NCI-H2227 treated with DMSO at 0.1 percent for 48 hours (cell line): Measurements from ENCODE around the gene NIN.

Experiments
- DNase-seq: peaks from one replicate; lab custom pipeline; 2025; lab: John Stamatoyannopoulos, UW

Gene NIN

GRCh38 chr14:50790589-50790988 is 40.4 kb downstream of the NIN start:
- no peak for DNase-seq

- DNase-seq: no peak
These were observed 44.1 kb downstream of the NIN start for GRCh38 chr14:50786751-50787464.

DNA sequence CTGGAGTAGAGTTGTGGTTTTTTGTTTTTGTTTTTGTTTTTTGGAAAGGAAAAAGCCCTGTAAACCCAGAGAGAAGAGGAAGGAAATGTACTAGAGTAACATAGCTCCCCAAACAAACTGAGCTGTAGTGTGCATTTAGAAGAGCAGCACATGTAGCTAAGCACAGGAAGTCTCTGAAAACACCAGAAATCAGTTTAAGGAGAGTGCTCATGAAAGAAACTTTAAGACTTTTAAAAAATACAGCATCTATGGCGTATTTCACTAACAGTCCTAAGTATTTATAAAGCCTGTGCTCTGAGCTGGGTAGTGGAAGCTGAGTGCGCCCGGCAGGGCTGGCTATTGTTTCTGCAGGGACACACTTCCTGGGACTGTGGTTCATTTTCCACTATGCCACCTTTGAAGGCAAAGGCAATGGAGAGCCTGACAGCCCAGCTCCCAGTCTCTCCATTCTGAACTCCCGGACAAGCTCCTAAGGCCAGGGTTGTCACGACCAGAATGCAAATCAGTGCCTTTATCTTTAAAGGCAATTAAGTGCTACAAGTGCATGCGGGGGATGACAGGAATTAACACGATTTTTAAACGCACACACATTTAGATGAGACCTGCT is 45.4 kb downstream of the NIN start:
- no peak for DNase-seq

- no peak for DNase-seq
These were observed 46.1 kb downstream of the NIN start for GRCh38 chr14:50784683-50785456.

GRCh38 chr14:50783563-50783962 is 47.4 kb downstream of the NIN start:
- DNase-seq: peak; percentile 17

- DNase-seq: no peak
These were observed 50.6 kb downstream of the NIN start for GRCh38 chr14:50780393-50780792.

GRCh38 chr14:50778721-50779483 is 52.1 kb downstream of the NIN start:
- DNase-seq: no peak

GRCh38 chr14:50776522-50776921 is 54.4 kb downstream of the NIN start:
- no peak for DNase-seq

DNA sequence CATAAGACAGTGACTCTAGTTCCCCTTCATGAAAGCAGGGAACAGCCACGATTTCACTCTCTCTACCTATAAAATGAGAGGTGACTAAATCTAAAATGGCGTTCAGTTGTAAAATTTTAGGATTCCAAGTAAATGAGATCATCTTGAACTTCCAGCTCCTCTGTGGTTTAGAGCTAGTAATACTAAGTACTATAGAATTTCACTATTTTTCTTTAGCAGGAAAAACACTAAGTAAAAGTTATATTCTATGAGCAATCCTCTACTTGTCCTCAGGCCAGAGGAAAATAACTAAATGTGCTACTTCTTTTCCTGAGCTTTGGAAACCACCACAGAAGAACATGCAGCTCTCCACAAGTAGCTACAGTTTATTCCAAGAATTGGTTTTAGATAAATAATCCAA is 55.6 kb downstream of the NIN start:
- no peak for DNase-seq

- no peak for DNase-seq
These were observed 56.3 kb downstream of the NIN start for GRCh38 chr14:50774542-50775267.

GRCh38 chr14:50773632-50774541 is 57.1 kb downstream of the NIN start:
- DNase-seq: peak; percentile 27

GRCh38 chr14:50772412-50772811 is 58.5 kb downstream of the NIN start:
- DNase-seq: no peak

- DNase-seq: no peak
These were observed 60.4 kb downstream of the NIN start for GRCh38 chr14:50770586-50770985.

DNA sequence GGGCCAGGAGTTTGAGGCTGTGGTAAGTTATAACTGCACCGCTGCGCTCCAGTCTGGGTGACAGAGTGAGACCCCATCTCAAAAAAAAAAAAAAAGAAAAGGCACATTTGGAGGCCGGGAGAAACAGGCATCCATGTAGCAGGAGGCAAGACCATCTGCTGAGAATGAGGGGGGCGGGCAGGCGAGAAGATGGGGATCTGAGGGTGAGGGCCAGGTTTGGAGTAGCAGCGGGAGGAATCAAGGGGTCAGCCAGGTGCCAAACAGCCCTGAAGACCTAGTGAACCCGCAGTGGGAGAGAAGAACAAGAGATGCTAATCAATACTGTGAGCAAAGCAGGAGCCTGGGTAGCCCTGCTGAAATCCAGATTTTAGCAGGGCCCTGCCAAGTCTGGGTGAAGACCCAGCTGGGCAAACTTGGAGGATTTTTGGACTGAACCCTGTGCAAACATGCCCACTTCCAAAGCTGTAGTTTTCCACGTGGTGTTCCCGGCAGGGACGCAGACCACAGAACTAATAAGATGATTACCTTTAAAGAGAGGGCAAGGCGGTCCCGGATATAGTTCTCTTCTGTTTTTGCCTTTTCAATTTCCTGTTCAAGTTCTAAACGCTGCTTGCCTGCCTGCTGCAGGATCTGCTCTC is 61.0 kb downstream of the NIN start:
- DNase-seq: no peak

DNA sequence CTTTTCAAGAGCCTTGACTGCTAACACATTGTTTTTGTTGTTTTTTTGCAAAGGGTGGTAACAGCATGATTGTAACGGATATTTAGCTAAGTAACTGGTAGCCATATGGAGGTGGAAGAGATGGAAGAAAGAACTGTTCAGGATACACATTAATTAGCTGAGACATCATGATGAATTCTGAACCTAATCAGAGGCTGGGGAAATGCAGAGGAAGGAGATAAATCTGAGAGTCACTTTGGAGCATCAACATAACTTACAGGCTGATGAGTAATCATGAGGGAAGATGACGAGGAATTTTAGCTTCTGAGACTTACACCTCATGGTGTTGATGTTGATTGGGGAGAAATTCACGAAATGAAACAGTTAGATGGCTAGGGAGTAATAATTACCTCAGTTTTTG is 62.3 kb downstream of the NIN start:
- DNase-seq: no peak

DNA sequence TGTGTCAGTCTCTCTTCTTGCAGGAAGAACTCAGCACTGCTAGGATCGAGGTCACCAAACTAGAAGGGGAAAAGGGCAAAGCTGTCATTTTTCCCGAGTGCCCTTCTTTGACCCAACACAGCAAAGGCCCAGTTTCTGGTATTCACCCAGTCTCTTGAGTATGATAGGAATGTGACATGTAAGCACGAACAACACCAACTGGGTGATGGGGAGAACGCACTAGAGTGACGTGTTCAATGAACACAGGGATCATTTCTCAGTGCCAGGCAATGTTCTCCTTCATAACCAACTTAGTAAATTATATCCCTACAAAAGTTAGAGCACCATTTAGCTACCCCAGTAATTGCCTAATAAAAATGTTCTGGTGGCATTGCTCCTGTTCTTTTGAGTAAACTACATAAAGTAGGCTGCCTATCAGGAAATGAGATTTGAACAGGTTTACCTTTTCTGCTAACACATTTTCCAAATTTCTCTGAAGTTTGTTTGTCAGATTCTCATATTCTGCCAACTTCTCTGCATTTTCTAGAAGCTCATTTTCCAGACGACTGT is 64.5 kb downstream of the NIN start:
- DNase-seq: no peak

DNA sequence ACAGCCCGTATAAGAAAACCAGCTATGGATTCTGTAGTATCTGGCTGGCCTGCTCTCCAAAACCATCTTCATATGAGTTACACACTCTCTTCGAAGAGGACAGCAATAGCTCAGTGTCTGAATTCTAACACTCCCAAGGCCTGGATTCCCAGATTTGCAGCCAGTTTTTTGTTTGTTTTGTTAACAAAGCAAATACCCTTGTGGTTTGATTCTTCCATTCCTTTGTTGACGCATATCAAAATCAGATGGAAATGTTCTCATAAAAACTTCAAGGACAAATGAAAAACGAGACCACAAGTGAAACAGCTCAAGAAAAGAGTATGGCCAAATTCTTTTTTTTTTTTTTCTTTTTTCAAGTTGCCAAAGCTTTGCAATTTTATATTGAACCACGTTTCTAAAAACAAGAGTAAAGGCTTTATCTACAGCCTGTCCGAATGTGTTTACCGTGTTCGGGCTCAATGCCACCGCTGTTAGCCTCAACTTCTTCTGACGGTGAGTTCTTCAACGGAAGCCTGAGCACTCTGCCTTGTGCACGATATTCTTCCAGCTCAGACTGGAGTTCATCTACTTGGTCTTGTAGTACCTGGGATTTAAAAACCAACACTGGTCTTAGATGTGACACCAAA is 67.5 kb downstream of the NIN start:
- DNase-seq: no peak

DNA sequence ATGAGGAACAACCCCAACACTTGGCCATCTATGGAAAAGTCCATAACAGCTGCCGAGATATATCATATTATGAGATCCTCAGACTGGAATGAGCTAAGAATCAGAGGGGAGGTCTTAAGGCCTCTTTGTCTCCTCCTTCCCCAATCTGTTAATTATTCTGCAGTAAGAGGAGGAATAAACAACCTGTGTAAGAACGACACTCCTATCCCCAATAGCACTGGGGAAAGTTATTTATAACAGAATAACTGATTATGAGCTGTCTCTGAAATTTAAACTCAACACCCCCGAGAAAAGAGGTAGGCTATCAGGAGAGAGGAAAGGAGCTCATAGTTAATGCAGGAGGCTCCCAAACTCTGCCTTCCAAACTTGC is 68.0 kb downstream of the NIN start:
- no peak for DNase-seq
